Stimulated activated CD8-positive, alpha-beta memory T cell treated with anti-CD3 and anti-CD28 coated beads, Interleukin-15, amount 100 ng/mL, for 24 hours (primary cell): ENCODE measurements around the gene PHACTR3.
"Not testable (repeated sequence)": the region's sequence is repeated elsewhere in the genome, so short reads cannot be mapped to it uniquely, and the experiment has no call there.

Experiments used
- DNase-seq: peaks from one replicate; pipeline ENCODE4 v3.0.0-alpha.2; 2020; ENCODE audit warnings: low read depth

The PHACTR3 gene

GRCh38 chr20:59589086-59589684 lies 15.2 kb upstream of the PHACTR3 start:
- no peak for DNase-seq

GRCh38 chr20:59591061-59591460 lies 13.3 kb upstream of the PHACTR3 start:
- DNase-seq = no peak

GRCh38 chr20:59596690-59597089 lies 7.7 kb upstream of the PHACTR3 start:
- DNase-seq = no peak

GRCh38 chr20:59597240-59597639 lies 7.1 kb upstream of the PHACTR3 start:
- no peak for DNase-seq

GRCh38 chr20:59598625-59599310 lies 5.6 kb upstream of the PHACTR3 start:
- peak; percentile 16 for DNase-seq

GRCh38 chr20:59599941-59600340 lies 4.4 kb upstream of the PHACTR3 start:
- DNase-seq = no peak

- DNase-seq = no peak
Observed at GRCh38 chr20:59600472-59600871, 3.9 kb upstream of the PHACTR3 start.

- no peak for DNase-seq
Observed at GRCh38 chr20:59602546-59603080, 1.7 kb upstream of the PHACTR3 start.

- DNase-seq = no peak
Observed at GRCh38 chr20:59603176-59603575, 1.2 kb upstream of the PHACTR3 start.

- no peak for DNase-seq
Observed at GRCh38 chr20:59604741-59605600, 631 bp downstream of the PHACTR3 start.

GRCh38 chr20:59605601-59606364 lies 1.4 kb downstream of the PHACTR3 start:
- no peak for DNase-seq

GRCh38 chr20:59606566-59606965 lies 2.2 kb downstream of the PHACTR3 start:
- no peak for DNase-seq

GRCh38 chr20:59608396-59608795 lies 4.1 kb downstream of the PHACTR3 start:
- no peak for DNase-seq

GRCh38 chr20:59608871-59609270 lies 4.5 kb downstream of the PHACTR3 start:
- DNase-seq = no peak

GRCh38 chr20:59611286-59611685 lies 6.9 kb downstream of the PHACTR3 start:
- DNase-seq = no peak

- no peak for DNase-seq
Observed at GRCh38 chr20:59613861-59614260, 9.5 kb downstream of the PHACTR3 start.

- no peak for DNase-seq
Observed at GRCh38 chr20:59614714-59615113, 10.4 kb downstream of the PHACTR3 start.

GRCh38 chr20:59616306-59616705 lies 12.0 kb downstream of the PHACTR3 start:
- no peak for DNase-seq

GRCh38 chr20:59617221-59617620 lies 12.9 kb downstream of the PHACTR3 start:
- no peak for DNase-seq

GRCh38 chr20:59618131-59618530 lies 13.8 kb downstream of the PHACTR3 start:
- DNase-seq = no peak

- DNase-seq = not testable (repeated sequence)
Observed at GRCh38 chr20:59618585-59618984, 14.2 kb downstream of the PHACTR3 start.
